ENCODE results near the gene MOB3B.

MOB3B gene

DNA sequence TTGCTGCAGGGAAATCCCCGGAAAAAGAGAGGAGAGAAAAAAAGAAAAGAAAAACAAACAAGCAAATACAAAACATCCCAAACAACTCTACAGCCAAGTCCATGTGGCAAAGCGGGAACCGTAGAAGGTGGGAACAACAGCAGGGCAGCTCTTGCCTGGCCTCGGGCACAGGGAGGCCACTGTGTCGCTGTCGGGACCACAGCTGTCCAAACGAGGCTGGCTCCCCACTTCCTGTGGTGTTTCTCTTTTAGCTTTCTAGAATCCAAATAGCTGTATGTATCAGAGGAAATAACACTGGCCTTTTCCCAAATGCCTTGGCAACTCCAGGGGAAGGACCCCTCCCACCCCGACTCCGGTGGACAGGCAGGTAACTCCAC lies 191.1 kb downstream of the MOB3B start:
- H3K36me3 Mint-ChIP-seq, result no peaks in the 10 kb centered on the region
- no peaks in the 10 kb centered on the region for H3K4me1 Mint-ChIP-seq
- no peaks in the 10 kb centered on the region for H3K9me3 Mint-ChIP-seq
- peaks cover 1% of the 10 kb centered on the region for H3K27me3 Mint-ChIP-seq
- H3K4me3 Mint-ChIP-seq, result no peak overlapping the region
- no peak overlapping the region for H3K27ac Mint-ChIP-seq

DNA sequence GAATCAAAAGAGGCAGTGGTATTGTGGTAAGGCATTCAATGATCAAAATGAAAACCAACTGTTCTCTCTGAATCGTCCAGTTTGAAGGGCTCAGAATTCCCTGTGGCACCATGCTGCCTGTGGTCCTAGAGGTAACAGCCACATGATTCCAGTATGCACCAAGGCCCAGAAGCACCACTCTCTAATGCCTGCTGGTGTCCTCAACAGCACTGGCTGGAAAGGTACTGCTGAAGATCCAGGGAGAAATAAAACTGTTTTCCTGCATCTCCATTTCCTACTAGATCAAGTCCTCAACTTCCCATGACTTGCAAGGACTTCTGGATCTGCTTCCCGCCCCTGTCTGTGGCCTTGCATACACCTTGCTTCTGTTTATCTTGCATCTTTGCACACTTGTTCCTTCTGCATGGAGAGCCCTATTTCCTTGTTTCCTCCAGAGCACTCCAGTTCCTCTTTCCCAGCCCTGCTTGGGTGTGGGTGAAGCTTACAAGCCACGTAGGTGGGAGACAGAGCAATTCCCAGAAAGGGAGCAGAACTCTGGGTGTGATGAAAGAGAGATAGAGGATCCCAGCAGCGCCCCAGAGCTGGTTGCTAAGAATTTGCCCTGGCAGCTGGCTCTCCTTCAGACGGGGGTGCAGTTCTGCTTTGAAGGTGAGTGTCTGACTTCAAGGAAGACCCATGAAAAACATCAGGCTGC lies 191.6 kb downstream of the MOB3B start:
- no peak overlapping the region for H3K4me3 Mint-ChIP-seq
- no peaks in the 10 kb centered on the region for H3K4me1 Mint-ChIP-seq
- H3K9me3 Mint-ChIP-seq, result no peaks in the 10 kb centered on the region
- H3K36me3 Mint-ChIP-seq, result no peaks in the 10 kb centered on the region
- H3K27me3 Mint-ChIP-seq, result peaks cover 1% of the 10 kb centered on the region
- no peak overlapping the region for H3K27ac Mint-ChIP-seq

DNA sequence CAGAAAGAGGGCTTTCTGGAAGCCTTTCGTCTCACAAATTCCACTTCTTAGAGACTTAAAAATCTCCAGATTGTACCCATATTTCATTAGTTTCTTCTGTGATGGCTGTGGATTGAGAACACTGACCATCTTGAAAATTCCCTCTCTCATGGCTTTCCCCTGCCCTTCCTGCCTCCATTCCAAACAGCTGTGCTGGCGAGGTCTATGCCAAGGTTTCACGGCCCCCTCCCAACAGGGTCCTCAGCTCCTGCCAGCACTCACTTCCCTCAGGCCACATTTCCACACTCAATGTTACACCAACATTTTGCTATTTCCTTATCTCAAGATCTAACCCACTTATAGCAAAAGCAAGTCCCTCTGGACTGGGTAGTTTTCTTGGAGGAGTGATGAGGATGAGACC lies 192.4 kb downstream of the MOB3B start:
- no peak overlapping the region for H3K27ac Mint-ChIP-seq
- no peak overlapping the region for H3K4me3 Mint-ChIP-seq
- peaks cover 1% of the 10 kb centered on the region for H3K27me3 Mint-ChIP-seq
- no peaks in the 10 kb centered on the region for H3K9me3 Mint-ChIP-seq
- no peaks in the 10 kb centered on the region for H3K4me1 Mint-ChIP-seq
- H3K36me3 Mint-ChIP-seq, result no peaks in the 10 kb centered on the region

DNA sequence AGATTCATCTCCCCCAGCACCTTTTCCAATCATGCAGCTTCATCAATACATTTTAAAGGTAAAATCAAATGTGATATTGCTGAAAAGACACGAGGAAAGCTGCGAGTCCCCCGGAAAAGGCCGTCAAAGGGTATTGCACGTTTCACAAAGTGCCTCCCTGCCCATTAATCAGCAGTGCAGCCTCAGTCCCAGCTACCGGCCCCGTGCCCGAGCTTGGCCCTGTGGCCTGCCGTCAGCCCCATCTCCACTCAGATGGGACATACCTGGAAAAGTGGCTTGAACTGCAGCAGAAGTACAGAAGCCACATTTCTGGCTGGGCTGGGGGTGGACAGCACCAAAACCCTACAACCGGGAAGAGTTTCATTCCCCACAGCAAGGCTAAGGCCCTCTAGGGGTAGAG lies 192.8 kb downstream of the MOB3B start:
- H3K4me1 Mint-ChIP-seq, result no peaks in the 10 kb centered on the region
- no peak overlapping the region for H3K27ac Mint-ChIP-seq
- peaks cover 1% of the 10 kb centered on the region for H3K27me3 Mint-ChIP-seq
- no peak overlapping the region for H3K4me3 Mint-ChIP-seq
- H3K9me3 Mint-ChIP-seq, result no peaks in the 10 kb centered on the region
- no peaks in the 10 kb centered on the region for H3K36me3 Mint-ChIP-seq

DNA sequence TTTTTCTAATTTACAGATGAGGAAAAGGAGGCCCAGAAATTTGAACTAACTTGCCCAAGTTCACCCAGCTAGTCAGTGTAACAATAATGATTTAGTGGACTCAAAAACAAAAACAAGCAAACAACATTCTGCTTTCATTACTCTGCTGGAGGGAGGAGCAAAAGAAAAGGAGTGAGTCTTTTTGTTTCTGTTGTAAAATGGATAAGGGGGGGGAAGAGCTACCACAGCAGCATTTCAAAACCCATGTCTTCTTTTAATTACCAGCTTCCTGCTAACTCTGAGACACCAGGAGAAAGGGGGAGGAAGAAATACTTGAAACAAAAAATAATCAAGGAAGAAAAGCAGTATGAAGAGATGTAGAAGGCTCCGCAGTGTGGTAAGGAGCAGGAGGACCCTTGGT lies 193.5 kb downstream of the MOB3B start:
- Mint-ChIP-seq H3K4me3 (no peak overlapping the region), H3K27me3 (peaks cover 1% of the 10 kb centered on the region), H3K27ac (no peak overlapping the region), H3K36me3 (no peaks in the 10 kb centered on the region), H3K4me1 (no peaks in the 10 kb centered on the region), H3K9me3 (no peaks in the 10 kb centered on the region)

DNA sequence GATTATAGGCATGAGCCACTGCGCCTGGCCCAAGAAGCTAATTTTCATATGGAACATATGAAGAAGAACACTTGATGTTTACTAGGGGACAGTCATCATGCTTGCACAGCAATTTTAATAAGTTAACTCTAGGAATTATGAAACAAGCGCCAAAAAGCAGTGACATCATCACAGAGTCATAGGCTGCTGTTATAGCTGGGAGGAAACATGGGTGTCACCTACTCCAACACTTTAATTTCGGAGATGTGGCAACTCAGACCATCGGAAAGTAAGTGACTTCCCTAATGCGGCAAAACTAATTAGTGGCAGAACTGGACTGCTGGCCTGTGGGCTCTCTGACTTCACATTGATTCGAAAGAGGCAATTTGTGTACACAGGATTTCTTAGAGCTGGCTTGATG lies 194.5 kb downstream of the MOB3B start:
- H3K4me1 Mint-ChIP-seq, result no peaks in the 10 kb centered on the region
- peaks cover 1% of the 10 kb centered on the region for H3K27me3 Mint-ChIP-seq
- no peaks in the 10 kb centered on the region for H3K9me3 Mint-ChIP-seq
- H3K27ac Mint-ChIP-seq, result no peak overlapping the region
- no peak overlapping the region for H3K4me3 Mint-ChIP-seq
- H3K36me3 Mint-ChIP-seq, result no peaks in the 10 kb centered on the region

DNA sequence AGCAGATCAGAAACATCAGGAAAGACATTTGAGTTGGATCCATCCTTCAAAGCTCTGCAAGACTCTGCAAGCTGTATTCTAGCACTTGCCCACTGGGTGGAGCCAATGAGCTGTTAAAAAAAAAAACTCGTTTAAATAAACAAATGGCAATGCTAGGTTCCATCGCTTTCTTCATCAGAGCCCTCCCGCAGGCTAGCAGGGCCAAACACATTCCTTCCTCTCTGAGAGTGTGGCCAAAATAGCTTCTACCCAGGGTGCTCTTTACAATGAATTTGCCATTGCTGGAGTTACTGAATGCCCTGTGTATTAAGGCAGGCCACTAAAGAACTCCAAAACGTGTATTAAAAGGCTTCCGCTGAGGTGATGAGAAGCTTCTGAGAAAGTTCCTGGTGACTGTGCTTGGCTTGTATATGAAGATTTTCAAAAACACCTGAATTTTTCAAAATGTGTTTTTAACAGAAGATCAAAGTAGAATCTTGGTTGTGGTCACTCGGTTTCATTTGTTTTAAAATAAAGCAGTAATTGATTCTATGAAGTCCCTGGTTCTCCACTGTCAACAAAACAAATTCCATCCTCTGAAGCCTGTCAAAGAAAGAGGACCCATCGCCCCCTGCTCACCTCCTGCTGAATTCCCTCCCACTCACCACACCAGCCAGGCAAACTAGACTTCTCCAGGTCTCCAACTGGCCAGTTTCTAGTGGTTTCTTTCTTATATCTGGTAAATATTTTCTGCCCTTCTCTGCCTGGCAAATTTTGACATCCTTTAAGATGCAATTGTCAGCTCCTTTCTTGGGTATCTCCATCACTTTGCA lies 196.2 kb downstream of the MOB3B start:
- Mint-ChIP-seq H3K4me3 (no peak overlapping the region), H3K4me1 (no peaks in the 10 kb centered on the region)

DNA sequence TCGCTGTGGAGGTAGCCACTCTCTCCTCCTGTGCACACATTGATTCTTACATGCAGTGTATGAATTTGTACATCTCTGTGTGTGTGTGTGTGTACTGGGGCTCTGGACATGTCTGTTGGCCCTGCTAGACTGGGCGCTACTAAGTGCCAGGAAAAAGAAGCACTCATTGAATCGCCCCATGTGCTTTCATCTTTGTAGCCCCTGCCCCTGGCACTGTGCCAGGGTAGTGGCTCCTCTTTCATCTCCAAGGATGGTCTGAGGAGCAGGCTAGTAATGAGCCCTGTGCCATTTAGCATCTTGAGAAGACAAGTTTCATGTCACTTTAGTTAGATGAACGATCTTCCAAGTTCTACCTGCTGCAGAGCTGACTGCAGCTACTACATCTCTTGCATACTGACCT lies 198.2 kb downstream of the MOB3B start:
- peaks cover 1% of the 10 kb centered on the region for H3K27me3 Mint-ChIP-seq

More for the DNA sequence above, 196.2 kb downstream of the MOB3B start:
- H3K27me3 Mint-ChIP-seq, result peaks cover 1% of the 10 kb centered on the region
- no peaks in the 10 kb centered on the region for H3K9me3 Mint-ChIP-seq
- H3K27ac Mint-ChIP-seq, result no peak overlapping the region
- no peaks in the 10 kb centered on the region for H3K36me3 Mint-ChIP-seq

DNA sequence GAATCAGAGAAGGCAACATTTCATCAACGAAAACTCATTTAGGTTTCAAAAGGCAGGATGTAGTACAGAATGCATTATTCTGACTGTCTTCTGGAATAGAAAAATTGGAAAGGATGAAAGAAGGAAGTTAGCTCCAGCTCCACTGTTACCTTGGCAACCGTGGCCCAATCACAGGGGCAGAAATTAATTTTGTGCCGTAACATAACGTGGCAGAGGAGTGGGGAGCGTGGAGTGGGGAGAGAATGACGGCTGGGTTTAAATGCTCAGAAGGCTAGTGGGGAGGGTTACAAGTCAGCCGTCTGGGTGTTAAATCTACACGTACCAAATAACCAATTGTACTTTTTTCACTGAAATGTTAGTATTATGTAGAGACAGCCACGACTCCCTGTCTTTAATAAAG lies 200.3 kb downstream of the MOB3B start:
- Mint-ChIP-seq H3K27me3 (peaks cover 2% of the 10 kb centered on the region), H3K36me3 (no peaks in the 10 kb centered on the region), H3K9me3 (no peaks in the 10 kb centered on the region), H3K4me1 (no peaks in the 10 kb centered on the region), H3K27ac (no peak overlapping the region), H3K4me3 (no peak overlapping the region)

More for the DNA sequence above, 198.2 kb downstream of the MOB3B start:
- no peaks in the 10 kb centered on the region for H3K36me3 Mint-ChIP-seq
- no peaks in the 10 kb centered on the region for H3K9me3 Mint-ChIP-seq
- no peak overlapping the region for H3K4me3 Mint-ChIP-seq
- H3K4me1 Mint-ChIP-seq, result no peaks in the 10 kb centered on the region
- H3K27ac Mint-ChIP-seq, result no peak overlapping the region

DNA sequence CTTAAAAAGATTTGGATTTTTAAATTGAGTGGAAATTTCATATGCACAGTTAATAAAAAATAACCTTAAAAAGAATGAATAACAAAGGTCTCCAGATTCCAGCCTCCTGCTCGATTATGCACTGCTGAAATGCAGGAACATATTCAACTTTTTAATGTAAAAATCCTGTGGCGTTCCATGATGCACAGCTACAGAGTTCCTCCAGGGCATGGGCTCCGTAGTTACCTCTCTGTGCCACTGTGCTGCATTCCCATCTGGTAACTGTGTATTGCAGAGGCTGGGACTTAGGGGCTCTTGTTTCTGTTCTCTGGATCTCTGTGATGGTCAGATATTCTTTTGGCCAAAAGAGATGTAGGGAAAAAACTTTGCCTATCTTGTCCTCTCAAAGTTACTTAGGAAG lies 201.1 kb downstream of the MOB3B start:
- Mint-ChIP-seq H3K4me3 (no peak overlapping the region), H3K36me3 (no peaks in the 10 kb centered on the region), H3K27ac (no peak overlapping the region), H3K27me3 (peaks cover 2% of the 10 kb centered on the region), H3K9me3 (no peaks in the 10 kb centered on the region), H3K4me1 (no peaks in the 10 kb centered on the region)

DNA sequence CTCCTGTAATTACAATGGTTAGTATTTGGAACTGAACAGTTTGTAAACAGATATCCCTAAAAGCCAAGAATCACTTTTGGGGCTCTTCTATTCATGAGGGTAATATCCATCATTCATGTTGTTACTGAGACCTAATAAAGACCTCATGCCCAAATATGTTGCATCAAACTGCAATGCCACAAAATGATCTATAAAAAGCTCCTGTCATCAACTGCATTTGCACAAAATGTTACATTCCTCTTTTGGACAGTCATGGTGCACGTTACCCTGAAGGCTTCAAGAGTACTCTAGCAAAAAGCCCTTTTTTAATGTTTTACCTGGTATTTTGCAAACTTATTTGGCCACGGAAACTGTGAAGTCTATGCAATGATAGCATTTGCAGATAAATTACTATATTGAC lies 218.4 kb downstream of the MOB3B start:
- H3K4me1 Mint-ChIP-seq, result no peaks in the 10 kb centered on the region
- H3K9me3 Mint-ChIP-seq, result no peaks in the 10 kb centered on the region
- H3K27me3 Mint-ChIP-seq, result no peaks in the 10 kb centered on the region
- no peak overlapping the region for H3K27ac Mint-ChIP-seq
- no peak overlapping the region for H3K4me3 Mint-ChIP-seq
- no peaks in the 10 kb centered on the region for H3K36me3 Mint-ChIP-seq

DNA sequence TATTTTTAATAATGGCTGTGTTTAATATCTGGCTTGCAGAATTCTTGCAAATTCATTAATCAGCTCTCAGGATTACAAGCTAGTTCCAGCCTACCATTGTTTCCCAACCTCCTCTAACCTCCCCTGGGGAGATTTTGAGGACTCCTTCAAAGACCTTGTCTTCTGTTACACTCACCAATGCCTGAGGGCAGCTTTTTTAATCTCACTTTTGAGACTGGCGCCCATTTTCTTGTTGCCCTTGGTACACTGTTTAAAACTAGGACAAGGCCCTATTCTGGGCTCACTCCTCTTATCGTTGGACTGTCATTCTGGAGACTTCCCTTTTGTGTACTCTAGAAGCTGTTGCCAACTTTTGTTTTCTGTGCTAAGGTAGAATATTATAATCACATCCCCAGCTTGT lies 219.0 kb downstream of the MOB3B start:
- H3K4me3 Mint-ChIP-seq, result no peak overlapping the region
- no peak overlapping the region for H3K27ac Mint-ChIP-seq
- no peaks in the 10 kb centered on the region for H3K9me3 Mint-ChIP-seq
- H3K4me1 Mint-ChIP-seq, result no peaks in the 10 kb centered on the region
- H3K27me3 Mint-ChIP-seq, result no peaks in the 10 kb centered on the region
- H3K36me3 Mint-ChIP-seq, result no peaks in the 10 kb centered on the region

DNA sequence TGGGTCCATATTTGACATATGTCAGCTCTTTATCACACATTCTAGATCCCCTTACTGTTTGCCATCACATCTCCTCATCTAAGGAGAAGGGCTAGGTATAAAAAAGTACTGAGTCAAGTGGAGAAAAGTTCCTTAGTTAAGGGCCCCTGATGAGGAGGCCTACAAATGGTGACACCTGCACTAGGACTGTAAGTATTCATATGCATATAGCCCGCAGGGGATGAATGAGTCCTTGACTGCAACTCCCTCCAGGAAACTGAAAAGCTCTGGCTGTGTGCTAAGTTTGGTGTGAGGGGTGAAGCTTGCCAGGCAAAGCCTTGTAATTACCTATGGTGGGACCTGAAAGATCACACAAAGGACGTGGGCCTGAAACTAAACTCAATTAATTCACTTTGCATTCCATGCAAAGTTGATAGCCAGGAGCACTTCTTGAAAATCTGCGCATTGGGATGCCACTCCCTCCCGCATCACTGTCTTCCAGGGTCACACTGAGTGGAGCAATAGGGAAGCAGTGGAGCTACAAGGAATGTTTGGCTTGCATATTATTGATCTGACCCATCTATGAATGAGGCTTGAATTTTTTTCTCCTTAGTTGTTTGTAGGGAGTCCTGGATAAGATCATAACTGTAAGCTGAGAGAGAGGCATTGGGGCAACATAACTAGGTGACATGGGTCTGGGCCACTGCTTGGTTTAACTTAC lies 220.8 kb downstream of the MOB3B start:
- no peaks in the 10 kb centered on the region for H3K36me3 Mint-ChIP-seq
- H3K27ac Mint-ChIP-seq, result no peak overlapping the region
- no peak overlapping the region for H3K4me3 Mint-ChIP-seq
- peaks cover 2% of the 10 kb centered on the region for H3K27me3 Mint-ChIP-seq
- H3K4me1 Mint-ChIP-seq, result no peaks in the 10 kb centered on the region
- no peaks in the 10 kb centered on the region for H3K9me3 Mint-ChIP-seq

DNA sequence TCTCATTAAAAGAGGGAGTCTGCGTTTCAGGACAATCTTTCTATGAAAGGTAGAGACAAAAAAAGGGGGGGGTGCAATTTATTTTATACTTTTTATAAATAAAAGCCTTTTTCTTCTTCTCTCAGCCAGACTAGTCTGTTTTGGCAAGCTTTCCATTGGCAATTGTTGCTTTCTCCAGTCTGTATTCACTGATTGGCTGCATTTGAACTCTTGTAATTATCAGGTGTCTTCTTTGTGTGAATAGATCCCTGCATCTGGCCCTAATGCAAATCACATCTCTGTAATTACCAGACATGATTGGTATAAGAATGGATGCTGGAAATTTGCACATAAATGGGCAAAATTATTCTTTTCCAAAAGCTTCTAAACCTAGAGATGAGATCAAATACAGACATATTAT lies 225.1 kb downstream of the MOB3B start:
- Mint-ChIP-seq H3K27me3 (peaks cover 3% of the 10 kb centered on the region), H3K4me3 (no peak overlapping the region), H3K4me1 (no peaks in the 10 kb centered on the region), H3K36me3 (no peaks in the 10 kb centered on the region), H3K27ac (no peak overlapping the region), H3K9me3 (no peaks in the 10 kb centered on the region)

DNA sequence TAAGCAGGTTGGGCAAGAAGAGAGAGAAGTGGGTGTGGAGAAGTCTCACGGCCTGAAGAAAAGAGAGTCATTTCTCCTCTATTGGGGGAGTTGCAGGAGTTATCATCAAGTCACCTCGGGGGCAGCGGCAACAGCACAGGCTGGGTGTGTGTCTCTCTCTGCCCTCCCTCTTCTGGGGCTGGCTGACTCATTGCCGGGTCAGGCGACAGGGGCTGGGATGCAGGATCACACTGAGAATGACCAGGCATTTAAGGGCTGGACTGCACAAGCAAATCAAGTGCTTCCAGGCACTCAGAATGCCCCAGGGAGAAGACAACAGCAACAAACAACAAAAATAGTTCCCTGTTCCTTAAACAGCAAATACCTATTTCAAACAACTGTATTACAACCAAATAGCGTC lies 226.4 kb downstream of the MOB3B start:
- Mint-ChIP-seq H3K4me3 (no peak overlapping the region), H3K27me3 (peaks cover 3% of the 10 kb centered on the region), H3K36me3 (no peaks in the 10 kb centered on the region), H3K4me1 (no peaks in the 10 kb centered on the region), H3K9me3 (no peaks in the 10 kb centered on the region), H3K27ac (no peak overlapping the region)

DNA sequence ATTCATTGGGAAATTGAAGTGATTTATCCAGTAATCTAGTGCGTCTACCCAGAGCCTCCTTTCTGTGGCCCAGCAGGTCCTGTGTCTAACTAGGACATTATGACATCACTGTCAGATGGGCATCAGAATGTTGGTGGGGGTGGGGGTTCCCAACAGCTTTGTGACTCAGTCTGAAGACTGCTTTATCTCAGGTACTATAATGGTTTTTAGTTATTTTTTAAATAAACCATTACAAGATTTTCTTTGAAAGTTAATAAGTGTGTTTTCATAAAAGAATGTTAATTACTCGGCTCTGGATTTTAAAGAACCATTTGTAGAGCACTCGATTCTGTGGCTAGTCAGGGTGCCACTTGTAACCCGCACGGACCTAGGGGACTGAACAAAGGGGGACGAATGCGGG lies 232.6 kb downstream of the MOB3B start, which contains the start of gene EQTN:
Gene EQTN, minus strand, starts transcription at position 101 of the 400 bp plus-strand sequence. Its CDS starts 95 bp downstream, at position 6.
- Mint-ChIP-seq H3K27me3 (peaks cover 7% of the 10 kb centered on the region), H3K4me1 (no peaks in the 10 kb centered on the region), H3K27ac (no peak within 1 kb of the TSS), H3K36me3 (no peaks in the 10 kb centered on the region), H3K9me3 (no peaks in the 10 kb centered on the region), H3K4me3 (no peak within 1 kb of the TSS)
